Tibial nerve (tissue), 4 donors: Measurements from ENCODE around the gene KCNJ9. TPM values are rescaled to one million over a fixed set of nuclear protein-coding genes. Genes with fewer than 3 reads are reported as not detected.

ENCODE experiments used
- DNase-seq, 2 donors: peaks; one replicate each; pipeline ENCODE4 v3.0.0-alpha.2; 2019; ENCODE audit warnings: low spot score in 2 of 2
- H3K27ac ChIP-seq, 4 donors: fragments of 200-600 bp; sonication (generic) in 3 of 4; one replicate each; pipeline ENCODE4 v1.5.1; 2017 to 2019; ENCODE audit warnings: mild to moderate bottlenecking in 1 of 4
- H3K27me3 ChIP-seq, 2 donors: fragments of 200-600 bp; sonication (generic) in 1 of 2; one replicate each; pipeline versions ENCODE4 v1.5.1 to v1.6.0; 2017 to 2019
- H3K36me3 ChIP-seq, 3 donors: fragments of 200-600 bp; sonication (generic); one replicate each; pipeline ENCODE4 v1.5.1; 2018 to 2019
- H3K4me1 ChIP-seq, 4 donors: fragments of 200-600 bp; sonication (generic) in 3 of 4; one replicate each; pipeline ENCODE4 v1.5.1; 2017 to 2019
- H3K4me3 ChIP-seq, 4 donors: fragments of 200-600 bp; sonication (generic) in 3 of 4; one replicate each; pipeline ENCODE4 v1.5.1; 2017 to 2019; ENCODE audit warnings: mild to moderate bottlenecking in 1 of 4, moderate library complexity in 1 of 4
- H3K9me3 ChIP-seq, 4 donors: fragments of 200-600 bp; sonication (generic) in 3 of 4; one replicate each; pipeline ENCODE4 v1.5.1; 2017 to 2019
- CTCF ChIP-seq, 5 experiments: fragments of 200-600 bp in 3 of 5; fragments of 450-650 bp in 2 of 5; sonication (generic) in 3 of 5; IDR thresholded peaks; one replicate each; pipeline ENCODE4 v1.5.1; 2016 to 2019; ENCODE audit warnings: antibody characterized with exemption in 5 of 5, mild to moderate bottlenecking in 3 of 5, moderate library complexity in 2 of 5
- EP300 ChIP-seq, 2 donors: sonication (generic); formaldehyde crosslinking; IDR thresholded peaks; one replicate each; pipeline ENCODE4 v1.6.1; 2017; ENCODE audit warnings: antibody characterized with exemption in 2 of 2, mild to moderate bottlenecking in 1 of 2
- POLR2A ChIP-seq, 2 donors: fragments of 450-650 bp; IDR thresholded peaks; one replicate each; pipeline ENCODE4 v1.6.1; 2017; ENCODE audit warnings: antibody characterized with exemption in 2 of 2, mild to moderate bottlenecking in 2 of 2, moderate library complexity in 2 of 2
- WGBS, 2 donors: methylation state at CpG; one replicate each; pipeline ENCODE4 v1.1.5; 2018; 5-methylcytosine and 5-hydroxymethylcytosine counted together
- total RNA-seq, 4 donors: library from RNA; depleted of rRNA; stranded (reverse); fragments of >200 nt; gene quantifications; one replicate each; pipeline ENCODE4 v1.1.0, GENCODE V29; 2016

Gene KCNJ9
- total RNA-seq, 4 donors from 2014 or later, result 0.60 TPM; not detected in 3

DNA sequence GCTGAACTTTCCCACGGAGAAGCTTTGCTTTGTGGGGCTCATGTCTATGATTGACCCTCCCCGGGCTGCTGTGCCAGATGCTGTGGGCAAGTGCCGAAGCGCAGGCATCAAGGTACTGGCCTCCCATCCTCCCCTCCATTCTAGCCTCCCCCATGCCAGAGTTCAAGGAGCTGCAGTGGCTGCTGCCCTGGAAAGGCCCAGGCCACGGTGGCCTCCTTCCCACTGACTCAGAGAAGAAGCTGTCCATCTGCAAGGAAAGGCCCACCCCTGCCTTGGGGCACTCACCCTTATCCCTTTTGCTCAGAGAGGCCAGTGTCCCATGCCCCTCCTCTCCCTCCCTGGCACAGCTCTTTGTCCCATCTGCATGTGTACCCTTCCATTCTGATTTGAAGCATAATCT is 49.1 kb downstream of the KCNJ9 start:
- DNase-seq, result no peak
- TF ChIP-seq EP300 (IDR thresholded peaks at IDR 0.05) (no peak), POLR2A (IDR thresholded peaks at IDR 0.05) (no peak), CTCF (IDR thresholded peaks at IDR 0.05) (no peak)
- Histone ChIP-seq H3K4me1 (peaks cover 0 to 64% (median 16%) of the 10 kb centered on the region in 4 donors), H3K4me3 (no peak overlapping the region), H3K36me3 (peaks cover 0 to 79% (median 0%) of the 10 kb centered on the region in 3 donors), H3K27ac (peak overlapping the region in 3 of 4 donors; percentile 46 to 81 (median 76)), H3K9me3 (no peaks in the 10 kb centered on the region), H3K27me3 (no peaks in the 10 kb centered on the region)
- WGBS, 2 donors, result 78 to 84% methylated on average over 5 of the region's 5 CpGs

DNA sequence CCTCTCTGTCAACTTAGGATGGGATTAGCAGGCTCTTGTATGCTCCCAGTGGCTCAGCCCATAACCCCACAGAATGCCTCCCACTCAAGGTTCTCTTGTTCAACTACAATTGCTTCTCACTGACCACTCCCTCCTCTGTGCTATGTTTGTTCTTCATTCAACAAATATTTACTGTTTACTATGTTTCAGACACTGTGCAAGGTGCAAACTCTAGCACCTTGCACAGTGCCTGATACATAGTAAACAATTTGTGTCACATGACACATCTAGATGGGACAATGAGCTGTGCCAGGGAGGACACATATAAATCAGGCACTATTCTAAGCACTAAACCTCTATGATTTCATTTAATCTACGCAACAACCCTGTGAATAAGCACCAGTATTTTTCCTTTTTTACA is 49.6 kb downstream of the KCNJ9 start:
- Histone ChIP-seq H3K36me3 (peaks cover 0 to 79% (median 0%) of the 10 kb centered on the region in 3 donors), H3K27ac (peak overlapping the region; percentile 41 to 81 (median 61)), H3K4me1 (peaks cover 0 to 59% (median 15%) of the 10 kb centered on the region in 4 donors), H3K4me3 (no peak overlapping the region), H3K9me3 (no peaks in the 10 kb centered on the region), H3K27me3 (no peaks in the 10 kb centered on the region)
- no peak for TF ChIP-seq CTCF (IDR thresholded peaks at IDR 0.05)
- peak in 1 of 2 donors; percentile 14 for TF ChIP-seq EP300 (IDR thresholded peaks at IDR 0.05)
- no peak for DNase-seq
- 96 to 100% methylated on average over 1 of the region's 1 CpG for WGBS, 2 donors

DNA sequence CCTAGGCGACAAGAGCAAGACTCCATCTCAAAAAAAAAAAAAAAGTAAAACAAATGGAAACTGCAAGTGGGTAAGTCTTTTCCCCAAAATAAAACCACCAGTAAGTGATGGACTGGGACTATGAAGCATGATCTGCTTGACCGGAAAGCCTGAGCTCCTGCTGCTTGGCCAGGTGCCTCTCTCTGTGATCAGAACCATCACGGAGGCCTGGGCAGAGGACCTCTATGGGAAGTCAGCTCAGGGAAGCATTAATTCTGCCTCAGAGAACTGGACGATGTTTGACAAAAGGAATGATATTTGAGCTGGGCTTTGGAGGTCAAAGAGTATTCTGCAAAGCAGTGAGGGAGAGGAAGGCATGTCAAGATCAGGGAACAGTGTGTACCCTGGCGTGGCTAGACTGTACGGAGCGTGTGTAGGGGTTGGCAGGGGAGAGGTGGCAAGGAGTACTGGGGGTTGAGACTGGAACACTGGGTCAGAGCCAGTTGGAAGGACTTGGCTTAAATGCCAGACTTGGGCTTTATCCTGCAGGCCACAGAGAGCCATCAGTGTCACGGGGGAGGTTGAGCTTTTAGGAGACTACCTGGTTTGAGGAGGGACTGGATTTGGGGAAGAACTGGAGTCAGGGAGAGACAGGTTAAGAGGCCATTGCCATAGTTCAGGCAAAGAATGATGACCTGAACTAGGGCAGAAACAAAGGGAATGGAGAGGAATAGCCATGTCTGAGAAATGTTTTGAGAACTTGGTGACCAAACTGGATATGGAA is 50.6 kb downstream of the KCNJ9 start:
- H3K27me3 ChIP-seq, result no peaks in the 10 kb centered on the region
- H3K36me3 ChIP-seq, result peaks cover 0 to 84% (median 0%) of the 10 kb centered on the region in 3 donors
- 55 to 56% methylated on average over 8 of the region's 8 CpGs for WGBS, 2 donors
- peak overlapping the region in 3 of 4 donors; percentile 24 to 81 (median 76) for H3K27ac ChIP-seq
- DNase-seq, result no peak
- no peak overlapping the region for H3K4me3 ChIP-seq
- no peaks in the 10 kb centered on the region for H3K9me3 ChIP-seq
- TF ChIP-seq CTCF (IDR thresholded peaks at IDR 0.05), result no peak
- TF ChIP-seq POLR2A (IDR thresholded peaks at IDR 0.05), result no peak
- TF ChIP-seq EP300 (IDR thresholded peaks at IDR 0.05), result peak in 1 of 2 donors; percentile 94
- peaks cover 0 to 49% (median 15%) of the 10 kb centered on the region in 4 donors for H3K4me1 ChIP-seq

DNA sequence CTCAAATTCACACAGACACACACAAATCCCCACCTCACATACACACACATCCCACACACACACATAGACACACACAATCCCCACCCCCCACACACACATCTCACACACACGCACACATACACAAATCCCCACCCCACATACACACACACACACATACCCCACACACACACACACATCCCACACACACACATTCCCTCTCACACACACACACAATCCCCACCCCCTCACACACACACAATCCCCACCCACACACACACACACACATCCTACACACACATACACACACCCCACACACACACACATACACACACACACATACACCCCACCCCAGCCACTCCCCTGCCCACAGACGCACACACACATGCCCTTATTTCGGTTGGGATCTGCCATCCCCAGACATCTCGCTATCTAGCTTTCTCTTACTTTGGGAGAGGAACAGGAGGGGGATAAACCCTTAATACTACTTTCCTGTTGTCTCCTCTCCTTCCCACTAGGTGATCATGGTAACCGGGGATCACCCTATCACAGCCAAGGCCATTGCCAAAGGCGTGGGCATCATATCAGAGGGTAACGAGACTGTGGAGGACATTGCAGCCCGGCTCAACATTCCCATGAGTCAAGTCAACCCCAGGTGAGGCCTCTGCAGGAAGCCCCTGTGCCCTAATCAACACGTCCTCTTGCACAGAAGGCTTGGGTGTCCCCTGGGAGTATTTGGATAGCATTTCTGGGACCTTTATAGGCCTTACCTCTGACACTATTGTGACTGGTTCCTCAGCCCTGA is 52.8 kb downstream of the KCNJ9 start:
- Histone ChIP-seq H3K36me3 (peaks cover 0 to 89% (median 0%) of the 10 kb centered on the region in 3 donors), H3K27me3 (no peaks in the 10 kb centered on the region), H3K27ac (peak overlapping the region in 2 of 4 donors; percentile 62 to 73), H3K4me1 (peaks cover 0 to 36% (median 15%) of the 10 kb centered on the region in 4 donors), H3K9me3 (no peaks in the 10 kb centered on the region), H3K4me3 (no peak overlapping the region)
- DNase-seq, result no peak
- no peak for TF ChIP-seq POLR2A (IDR thresholded peaks at IDR 0.05)
- no peak for TF ChIP-seq CTCF (IDR thresholded peaks at IDR 0.05)
- TF ChIP-seq EP300 (IDR thresholded peaks at IDR 0.05), result no peak
- WGBS, 2 donors, result 72 to 79% methylated on average over 5 to 9 of the region's 9 CpGs
